GM18507 (cell line): ENCODE measurements around the gene EFNA3.
A peak's percentile ranks its signal among the peaks of the same experiment; 100 is the strongest.

Experiments used
- DNase-seq: peaks from one replicate; pipeline ENCODE4 v3.0.0; 2011; ENCODE audit warnings: low read depth; ENCODE audit not compliant: insufficient read length; ENCODE audit errors: extremely low spot score
- FAIRE-seq: peaks from 2 replicates; lab custom pipeline; 2011; peaks lifted over from hg19 to GRCh38; lab: Jason Lieb, UNC

Gene EFNA3

DNA sequence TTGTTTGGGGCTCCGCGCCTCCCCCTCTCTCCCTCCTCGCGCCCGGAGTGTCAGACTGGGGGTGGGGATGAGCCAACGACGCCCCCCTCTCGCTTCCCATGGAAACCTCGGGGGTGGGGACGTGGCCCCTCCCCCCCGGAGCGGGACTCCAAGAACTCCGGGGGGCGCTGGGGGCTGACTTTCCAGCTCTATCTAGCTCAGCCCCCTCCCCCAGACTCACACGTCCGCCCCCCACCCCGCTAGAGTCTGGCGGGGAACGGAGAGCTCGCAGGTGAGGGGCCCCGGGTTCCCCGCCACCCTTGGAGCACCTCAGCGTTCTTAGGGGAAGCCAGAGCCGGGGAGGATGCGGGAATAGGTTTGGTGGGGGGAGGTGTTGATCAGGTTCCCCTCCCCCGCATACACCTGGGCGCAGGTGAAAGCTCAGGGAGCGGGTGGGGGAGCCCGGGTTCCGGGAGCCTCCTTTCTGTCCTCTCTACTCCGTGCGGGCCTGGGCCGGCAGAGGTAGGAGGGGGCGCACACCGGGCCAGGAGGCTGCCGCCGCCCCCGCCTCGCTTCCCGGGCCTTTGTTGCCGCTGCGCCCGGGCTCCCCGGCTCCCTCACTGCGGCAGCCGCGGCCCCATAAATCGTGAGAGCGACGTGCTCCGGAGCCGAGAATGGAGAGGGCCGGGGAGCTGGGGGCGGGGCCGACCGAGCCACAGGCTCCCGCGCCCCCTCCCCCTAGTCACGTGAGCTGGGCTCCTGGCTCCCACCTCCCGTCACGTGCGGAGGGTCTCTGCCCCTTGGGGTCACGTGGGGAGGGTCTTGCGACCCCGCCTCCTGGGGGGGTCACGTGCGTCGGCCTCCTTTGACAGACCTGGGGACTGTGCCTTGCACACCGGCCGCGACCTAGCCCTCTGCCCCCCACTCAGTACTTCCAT, 1.9 kb downstream of the EFNA3 start:
- FAIRE-seq = no peak
- no peak for DNase-seq

DNA sequence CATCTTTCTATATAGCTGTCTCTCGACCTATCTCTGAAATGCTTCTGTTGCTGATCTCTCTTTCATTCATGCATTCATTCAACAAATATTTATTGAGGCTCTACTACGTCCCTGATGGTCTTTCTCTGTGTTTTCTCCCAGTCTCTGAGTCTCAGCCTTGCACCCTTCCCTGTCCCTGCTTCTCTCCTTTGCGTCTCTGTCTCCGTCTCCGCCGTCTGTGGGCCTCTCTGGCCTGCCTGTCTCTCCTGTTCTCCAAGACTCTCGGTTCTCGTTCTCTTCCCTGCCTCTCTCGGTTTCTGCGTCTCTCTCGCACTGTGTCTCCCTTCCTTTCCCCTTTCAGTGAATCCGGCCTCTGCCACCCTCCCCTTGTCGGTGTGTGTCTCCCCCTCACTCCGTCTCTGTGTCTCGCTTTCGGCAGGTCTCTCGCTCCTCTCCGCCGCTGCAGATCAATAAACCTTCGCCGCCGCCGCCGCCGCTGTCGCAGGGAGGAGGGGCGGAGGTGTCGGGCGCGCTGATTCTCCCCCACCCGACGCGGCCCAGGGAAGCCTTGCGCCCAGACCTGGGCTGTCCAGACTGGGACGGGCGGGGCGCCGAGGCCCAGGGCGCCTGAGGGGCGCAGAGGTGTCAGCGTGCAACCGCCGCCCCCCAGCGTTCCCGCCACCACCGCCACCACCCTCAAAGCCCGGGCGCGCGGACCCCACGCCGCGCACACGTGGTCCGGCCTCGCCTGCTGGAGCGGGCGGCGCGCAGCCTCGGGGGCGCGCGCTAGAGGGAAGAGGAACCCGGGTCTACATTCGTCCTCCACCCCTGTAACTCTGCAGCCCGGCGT, 3.0 kb downstream of the EFNA3 start:
- no peak for FAIRE-seq

GRCh38 chr1:155082301-155083051, 3.8 kb downstream of the EFNA3 start:
- DNase-seq = no peak
- FAIRE-seq = no peak

More for the DNA sequence above, 3.0 kb downstream of the EFNA3 start:
- no peak for DNase-seq

DNA sequence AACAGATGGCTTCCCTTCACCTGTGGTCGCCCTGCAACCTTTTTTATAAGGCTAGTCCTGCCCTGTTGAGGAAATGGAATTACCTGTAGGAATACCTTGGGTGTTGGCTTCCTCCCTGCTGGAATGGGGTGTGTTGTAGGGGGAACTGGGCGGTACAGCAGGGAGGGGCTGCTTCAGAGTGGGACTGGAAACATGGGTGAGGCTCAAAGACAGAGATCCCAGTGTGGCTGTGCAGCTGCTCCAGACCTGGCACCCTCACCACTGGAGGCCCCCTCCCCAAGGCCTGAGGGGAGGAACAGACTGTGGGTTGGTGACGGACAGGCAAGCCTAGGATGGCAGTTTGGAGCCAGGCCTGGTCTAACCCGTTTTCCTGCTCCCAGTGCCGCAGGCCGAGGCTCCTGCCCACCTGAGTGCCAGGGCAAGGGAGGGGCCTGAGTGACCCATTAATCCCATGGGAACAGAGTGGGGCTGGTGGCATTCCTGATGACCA, 4.5 kb downstream of the EFNA3 start:
- FAIRE-seq (no peak), DNase-seq (no peak)

DNA sequence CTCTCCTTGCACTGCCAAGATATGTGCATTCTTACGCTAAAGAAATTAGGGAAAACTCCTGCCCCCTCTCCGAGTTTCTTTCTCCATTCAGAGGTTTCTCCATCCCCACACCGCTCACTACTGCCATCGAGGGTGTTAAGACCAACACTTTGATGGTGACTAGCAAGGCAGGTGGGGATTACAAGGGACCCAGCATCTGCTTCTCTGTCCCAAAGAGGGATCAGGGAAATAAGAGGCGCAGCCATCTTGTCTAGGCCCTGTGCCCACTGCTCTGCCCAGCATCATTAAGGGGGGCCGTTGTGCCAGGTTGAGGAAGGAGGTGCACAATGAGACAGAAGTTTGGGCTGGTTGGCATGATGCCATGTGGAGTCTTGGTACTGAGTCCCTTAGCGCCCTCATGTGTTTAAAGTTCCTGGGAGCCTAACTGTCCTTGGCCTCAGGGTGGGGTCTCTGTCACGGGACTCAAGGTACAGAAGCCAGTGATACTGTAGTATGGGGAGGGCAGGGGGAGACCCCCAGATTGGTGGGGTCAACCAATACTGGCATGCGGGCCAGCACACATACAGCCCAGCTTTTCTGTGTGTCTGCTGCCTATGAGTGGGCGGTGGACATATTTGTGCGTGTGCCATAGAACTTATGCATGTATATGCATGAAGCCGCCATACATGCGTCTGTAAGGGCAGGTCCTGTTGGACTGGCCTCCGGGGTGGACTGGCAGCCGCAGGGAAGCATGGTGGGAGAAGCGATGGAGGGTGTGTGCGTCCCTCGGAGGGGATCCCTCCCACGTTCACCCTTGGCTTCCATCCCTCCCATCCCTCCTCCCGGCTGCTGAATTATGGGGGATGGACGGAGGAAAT, 5.5 kb downstream of the EFNA3 start:
- peak; percentile 64 for FAIRE-seq
- no peak for DNase-seq

- FAIRE-seq = peak; percentile 95
- DNase-seq = peak; percentile 87
Measured at GRCh38 chr1:155084722-155085503, 6.3 kb downstream of the EFNA3 start.

DNA sequence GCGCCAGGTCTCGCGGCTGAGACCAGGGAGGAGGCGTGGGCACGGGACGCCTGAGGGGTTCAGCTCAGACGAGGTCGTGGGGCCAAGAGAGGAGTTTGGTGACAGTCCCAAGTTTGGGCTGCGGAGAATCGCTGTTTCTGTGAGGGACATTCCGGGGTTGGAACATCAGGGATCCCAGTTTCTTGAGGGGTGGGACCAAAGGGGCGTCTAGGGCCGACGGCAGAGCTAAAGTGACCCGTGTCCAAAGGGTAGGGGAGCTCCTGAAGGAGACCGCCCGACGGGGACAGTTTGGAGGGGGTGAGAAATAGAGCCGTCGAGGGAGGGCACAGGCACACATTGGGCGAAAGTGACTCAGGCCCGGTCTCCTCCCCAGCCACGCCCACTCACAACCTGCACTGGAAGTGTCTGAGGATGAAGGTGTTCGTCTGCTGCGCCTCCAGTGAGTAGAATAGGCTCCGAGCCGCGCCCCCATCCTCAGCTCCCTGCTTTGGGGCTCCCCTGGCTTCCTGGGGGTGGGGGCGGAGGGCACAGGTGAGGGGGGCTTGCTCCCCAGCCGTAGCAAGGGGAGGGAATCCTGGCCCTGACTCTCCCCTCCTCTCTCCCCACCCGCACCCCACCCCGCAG, 7.0 kb downstream of the EFNA3 start:
- FAIRE-seq (no peak), DNase-seq (no peak)

DNA sequence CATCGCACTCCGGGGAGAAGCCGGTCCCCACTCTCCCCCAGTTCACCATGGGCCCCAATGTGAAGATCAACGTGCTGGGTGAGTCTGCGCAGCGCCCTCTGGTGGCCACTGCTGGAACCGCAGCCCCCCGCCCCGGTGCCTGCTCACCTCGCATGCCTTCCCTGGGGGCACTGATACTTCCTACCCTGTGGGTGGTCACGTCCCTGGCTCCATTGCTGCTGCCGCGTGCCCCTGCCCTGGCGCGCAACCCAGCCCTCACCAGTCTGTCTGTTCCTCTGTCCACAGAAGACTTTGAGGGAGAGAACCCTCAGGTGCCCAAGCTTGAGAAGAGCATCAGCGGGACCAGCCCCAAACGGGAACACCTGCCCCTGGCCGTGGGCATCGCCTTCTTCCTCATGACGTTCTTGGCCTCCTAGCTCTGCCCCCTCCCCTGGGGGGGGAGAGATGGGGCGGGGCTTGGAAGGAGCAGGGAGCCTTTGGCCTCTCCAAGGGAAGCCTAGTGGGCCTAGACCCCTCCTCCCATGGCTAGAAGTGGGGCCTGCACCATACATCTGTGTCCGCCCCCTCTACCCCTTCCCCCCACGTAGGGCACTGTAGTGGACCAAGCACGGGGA, 7.6 kb downstream of the EFNA3 start:
- peak; percentile 64 for DNase-seq
- peak; percentile 80 for FAIRE-seq

GRCh38 chr1:155086856-155087535, 8.4 kb downstream of the EFNA3 start:
- DNase-seq (no peak), FAIRE-seq (no peak)

DNA sequence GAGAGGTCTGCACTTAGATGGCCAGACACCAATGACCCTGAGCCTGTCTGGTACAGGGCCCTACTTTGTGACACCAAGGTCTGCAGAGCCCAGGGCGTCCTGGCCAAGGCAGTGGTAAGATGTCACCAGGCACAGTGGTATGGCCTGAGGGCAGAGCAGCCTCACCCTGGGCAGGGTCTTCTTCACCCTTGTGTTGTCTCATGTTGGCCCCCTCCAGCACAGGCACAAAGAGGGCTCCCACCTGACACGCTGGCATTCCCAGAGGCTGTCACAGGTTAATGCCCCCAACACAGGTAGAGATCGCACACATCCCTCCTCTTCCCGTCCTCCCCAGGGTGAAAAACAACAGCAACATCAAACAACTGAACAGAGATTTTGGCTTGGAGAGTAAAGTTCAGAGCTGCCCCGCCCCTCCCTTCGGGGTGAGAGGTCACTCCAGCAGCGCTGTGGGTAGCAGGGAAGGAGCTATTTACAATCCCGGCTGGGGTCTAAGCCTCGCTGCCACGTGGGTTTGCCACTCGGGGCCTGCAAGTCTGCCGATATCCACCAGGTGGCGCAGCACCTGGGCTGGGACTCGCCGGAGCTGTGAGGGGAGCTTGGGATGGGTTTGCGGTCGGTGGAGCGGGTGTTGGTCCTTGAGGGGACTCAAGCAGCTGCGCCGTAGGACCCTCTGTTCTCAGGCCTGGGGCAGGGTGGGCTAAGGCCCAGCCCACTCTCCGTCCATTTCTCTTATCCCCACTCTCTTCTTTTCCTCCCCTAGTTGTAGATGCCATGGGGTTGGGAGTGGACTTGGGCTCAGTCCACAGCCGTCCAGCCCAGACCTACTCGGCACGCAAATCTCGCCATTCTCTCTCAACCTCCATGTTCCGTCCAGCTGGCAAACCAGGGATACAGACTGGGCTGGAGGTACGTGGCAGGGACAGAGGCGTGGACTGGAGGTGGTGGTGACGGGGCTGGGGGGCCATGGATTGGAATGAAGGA, 12.7 kb downstream of the EFNA3 start:
- DNase-seq = peak; percentile 51
- FAIRE-seq = peak; percentile 85

DNA sequence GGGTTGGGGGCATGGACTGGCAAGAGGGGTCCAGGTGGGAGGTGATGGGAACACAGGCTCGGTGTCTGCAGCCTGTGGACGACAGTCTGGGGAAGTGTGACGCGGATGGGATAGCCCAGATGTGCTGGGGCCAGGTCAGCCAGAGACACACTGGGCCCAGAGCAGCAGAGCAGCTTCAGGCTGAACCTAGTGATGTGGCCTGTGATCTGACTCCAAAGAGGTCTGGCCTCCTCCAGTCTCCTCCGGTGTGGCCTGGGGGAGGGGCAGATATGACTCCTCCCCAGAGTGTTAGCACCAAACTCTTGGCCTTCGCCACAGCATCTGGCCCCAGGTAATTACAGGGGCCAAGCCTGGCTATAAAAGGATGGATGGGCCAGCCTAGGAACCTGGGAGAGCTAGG, 13.5 kb downstream of the EFNA3 start:
- FAIRE-seq (no peak), DNase-seq (no peak)

GRCh38 chr1:155092641-155093040, 14.0 kb downstream of the EFNA3 start:
- FAIRE-seq = no peak

GRCh38 chr1:155093911-155094621, 15.4 kb downstream of the EFNA3 start:
- FAIRE-seq (no peak), DNase-seq (no peak)

More at GRCh38 chr1:155092641-155093040, 14.0 kb downstream of the EFNA3 start:
- DNase-seq = no peak

DNA sequence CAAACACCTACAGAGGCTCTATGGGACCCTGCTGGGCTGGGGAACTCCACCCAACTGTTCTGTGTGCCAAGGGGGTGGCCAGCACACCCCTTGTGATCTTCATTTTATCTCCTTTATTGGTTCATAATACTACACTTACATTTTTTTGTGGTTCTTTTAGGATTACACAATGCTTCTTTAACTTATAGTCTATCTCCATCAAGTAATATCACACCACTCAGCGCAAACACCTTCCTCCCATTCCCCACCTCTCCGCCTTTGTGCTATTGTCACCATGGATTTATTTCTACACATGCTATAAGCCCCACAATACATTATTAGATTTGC, 15.9 kb downstream of the EFNA3 start:
- DNase-seq (no peak), FAIRE-seq (no peak)

DNA sequence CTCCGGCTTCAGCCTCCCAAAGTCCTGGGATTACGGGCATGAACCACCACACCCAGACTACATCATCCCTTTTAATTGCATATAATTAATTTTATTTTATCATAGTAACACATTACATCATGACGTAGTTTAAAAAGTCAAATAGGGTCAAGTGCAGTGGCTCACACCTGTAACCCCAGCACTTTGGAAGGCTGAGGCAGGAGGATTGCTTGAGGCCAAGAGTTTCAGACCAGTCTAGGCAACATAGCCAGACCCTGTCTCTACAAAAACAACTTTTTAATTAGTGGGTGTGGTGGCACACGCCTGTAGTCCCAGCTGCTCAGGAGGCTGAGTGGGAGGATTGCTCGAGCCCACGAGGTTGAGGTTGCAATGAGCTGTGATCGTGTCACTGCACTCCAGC, 20.7 kb downstream of the EFNA3 start:
- no peak for FAIRE-seq
- DNase-seq = no peak
